B cell (primary cell): ENCODE results near the gene CD28.

Experiments
- EZH2 ChIP-seq: IDR thresholded peaks from 2 replicates; pipeline ENCODE4 v1.6.1; 2012; ENCODE audit warnings: borderline replicate concordance, low read depth, mild to moderate bottlenecking, moderate library complexity, low read length; ENCODE audit not compliant: insufficient read depth, poor library complexity, severe bottlenecking
- TF ChIP-seq, protein P1 (sequence below): fragments of 200-600 bp; IDR thresholded peaks from one replicate; pipeline ENCODE4 v1.8.0; 2022; ENCODE audit warnings: antibody characterized with exemption, mild to moderate bottlenecking

DNA sequence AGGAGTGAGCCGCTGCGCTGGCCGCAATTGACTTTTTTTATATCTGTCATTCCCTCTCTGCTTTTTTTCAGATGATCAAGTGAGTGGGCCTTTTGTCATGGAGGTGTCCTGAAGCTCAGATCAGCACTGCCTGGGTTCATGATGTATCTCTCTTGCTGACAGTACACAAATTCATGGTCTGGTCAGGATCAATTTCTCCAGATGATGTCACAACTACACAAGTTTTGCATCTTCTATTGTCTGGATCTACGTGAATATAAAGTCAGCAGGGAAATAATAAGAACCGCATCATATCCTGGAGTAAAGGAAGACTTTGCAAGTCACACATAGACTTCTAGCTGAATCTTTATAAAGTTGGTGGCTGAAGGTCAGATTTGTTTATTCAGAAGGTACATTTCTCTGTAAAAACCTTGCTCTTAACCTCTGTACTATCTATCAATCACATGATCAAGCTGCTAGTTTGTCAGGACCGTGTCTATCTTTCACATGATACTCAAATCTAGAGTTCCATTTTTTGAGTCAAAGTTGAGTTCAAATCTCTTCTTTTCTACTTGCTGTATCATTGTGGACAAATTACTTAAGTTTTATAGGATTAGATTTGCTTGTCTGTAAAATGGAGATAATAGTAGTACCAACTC is 13.1 kb upstream of the CD28 start:
- TF ChIP-seq, protein P1, sequence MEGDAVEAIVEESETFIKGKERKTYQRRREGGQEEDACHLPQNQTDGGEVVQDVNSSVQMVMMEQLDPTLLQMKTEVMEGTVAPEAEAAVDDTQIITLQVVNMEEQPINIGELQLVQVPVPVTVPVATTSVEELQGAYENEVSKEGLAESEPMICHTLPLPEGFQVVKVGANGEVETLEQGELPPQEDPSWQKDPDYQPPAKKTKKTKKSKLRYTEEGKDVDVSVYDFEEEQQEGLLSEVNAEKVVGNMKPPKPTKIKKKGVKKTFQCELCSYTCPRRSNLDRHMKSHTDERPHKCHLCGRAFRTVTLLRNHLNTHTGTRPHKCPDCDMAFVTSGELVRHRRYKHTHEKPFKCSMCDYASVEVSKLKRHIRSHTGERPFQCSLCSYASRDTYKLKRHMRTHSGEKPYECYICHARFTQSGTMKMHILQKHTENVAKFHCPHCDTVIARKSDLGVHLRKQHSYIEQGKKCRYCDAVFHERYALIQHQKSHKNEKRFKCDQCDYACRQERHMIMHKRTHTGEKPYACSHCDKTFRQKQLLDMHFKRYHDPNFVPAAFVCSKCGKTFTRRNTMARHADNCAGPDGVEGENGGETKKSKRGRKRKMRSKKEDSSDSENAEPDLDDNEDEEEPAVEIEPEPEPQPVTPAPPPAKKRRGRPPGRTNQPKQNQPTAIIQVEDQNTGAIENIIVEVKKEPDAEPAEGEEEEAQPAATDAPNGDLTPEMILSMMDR = no peak
- TF ChIP-seq EZH2 = no peak
